DMS53 (cell line): ENCODE data around the gene HOXD11.

Source experiments
- DNase-seq: peaks from one replicate; lab custom pipeline; 2025; lab: John Stamatoyannopoulos, UW

Gene HOXD11

GRCh38 chr2:176105078-176105729 lies 1.9 kb upstream of the HOXD11 start:
- DNase-seq, result peak; percentile 38

GRCh38 chr2:176105730-176106580 lies 1.1 kb upstream of the HOXD11 start:
- DNase-seq, result no peak

GRCh38 chr2:176107731-176108181 lies 676 bp downstream of the HOXD11 start:
- DNase-seq, result peak; percentile 71

- no peak for DNase-seq
These were observed 2.3 kb downstream of the HOXD11 start for GRCh38 chr2:176109192-176109901.

GRCh38 chr2:176109946-176110345 lies 2.9 kb downstream of the HOXD11 start:
- no peak for DNase-seq

GRCh38 chr2:176110415-176111308 lies 3.6 kb downstream of the HOXD11 start:
- no peak for DNase-seq

GRCh38 chr2:176111309-176111663 lies 4.2 kb downstream of the HOXD11 start:
- peak; percentile 93 for DNase-seq

- peak; percentile 33 for DNase-seq
These were observed 4.8 kb downstream of the HOXD11 start for GRCh38 chr2:176111846-176112374.

GRCh38 chr2:176112375-176113302 lies 5.6 kb downstream of the HOXD11 start:
- DNase-seq, result no peak

- DNase-seq, result peak; percentile 90
These were observed 7.2 kb downstream of the HOXD11 start for GRCh38 chr2:176114120-176114929.

GRCh38 chr2:176114930-176115625 lies 8.0 kb downstream of the HOXD11 start:
- DNase-seq, result no peak

GRCh38 chr2:176115883-176116813 lies 9.1 kb downstream of the HOXD11 start, which contains the start of gene HOXD10:
HOXD10 (plus strand) TSS chr2:176116778; CDS start chr2:176116834, 56 bp downstream.
- DNase-seq, result peak; percentile 92

GRCh38 chr2:176117162-176117822 lies 10.2 kb downstream of the HOXD11 start:
- DNase-seq, result no peak

GRCh38 chr2:176117823-176118371 lies 10.8 kb downstream of the HOXD11 start:
- DNase-seq, result no peak

- DNase-seq, result peak; percentile 87
These were observed 11.7 kb downstream of the HOXD11 start for GRCh38 chr2:176118601-176119339.
